SH-SY5Y (cell line): Measurements from ENCODE around the gene FBXO24.

ENCODE experiments used
- GATA2 ChIP-seq: IDR thresholded peaks from 2 replicates; pipeline ENCODE4 v1.6.1; 2011; ENCODE audit warnings: mild to moderate bottlenecking, low read depth, low read length
- GATA3 ChIP-seq: IDR thresholded peaks from 2 replicates; pipeline ENCODE4 v1.6.1; 2011; ENCODE audit warnings: low read depth, mild to moderate bottlenecking, low read length, moderate library complexity

GRCh38 chr7:100607111-100607510 lies 21.0 kb downstream of the FBXO24 start:
- no peak for TF ChIP-seq GATA2
- no peak for TF ChIP-seq GATA3
